Measurements from ENCODE around the gene MILR1.

Gene MILR1

DNA sequence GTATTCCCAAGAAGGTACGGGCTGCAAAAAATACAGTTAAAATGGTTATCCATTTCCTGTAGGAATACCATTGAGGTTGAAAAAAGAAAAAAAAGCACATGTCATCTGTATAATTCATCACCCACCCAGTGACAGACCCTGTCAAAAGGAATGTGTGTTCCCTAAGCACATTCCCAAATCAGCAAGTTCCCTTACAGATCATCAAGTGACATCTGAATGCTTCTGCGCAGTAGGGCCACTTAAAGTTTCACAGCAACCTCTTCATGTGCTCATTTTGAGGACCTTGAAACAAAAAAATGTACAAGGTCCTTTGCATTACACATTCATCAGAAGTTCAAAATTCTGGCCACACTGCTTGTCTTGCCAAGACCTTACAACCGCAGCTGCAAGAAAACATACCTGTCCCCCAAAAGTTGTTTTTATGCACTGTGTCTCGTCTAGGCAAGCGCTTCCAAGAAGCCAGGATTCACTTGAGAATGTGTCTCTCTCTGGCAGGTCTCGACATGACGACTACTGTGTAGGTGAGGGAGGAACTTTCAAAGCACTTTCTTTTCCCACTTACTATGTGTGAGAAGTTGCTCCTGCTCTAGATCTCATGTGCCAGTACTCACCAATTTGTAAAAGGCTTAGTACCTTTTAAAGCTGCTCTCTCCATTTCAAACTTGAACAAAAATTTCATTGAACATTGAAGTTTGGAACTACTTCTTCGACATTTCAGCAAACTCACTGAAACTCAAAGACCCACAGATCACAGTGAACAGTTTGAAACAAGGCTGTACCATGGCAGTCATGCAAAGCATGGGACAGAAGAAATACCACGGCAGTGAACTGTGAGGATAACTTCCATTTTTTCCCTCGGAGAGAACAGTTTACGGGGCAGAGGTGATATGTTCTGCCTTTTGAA, 52.2 kb downstream of the MILR1 start:
- no peak overlapping the region for H3K27ac ChIP-seq
- no peaks in the 10 kb centered on the region for H3K27me3 ChIP-seq (replicated peaks)
- DNase-seq, result no peak
- no peak for TF ChIP-seq CTCF (IDR thresholded peaks at IDR 0.05; ENCODE audit: low read depth, low read length, missing control alignments)
- in situ Hi-C loops (cut with HindIII; ENCODE audit: low pct_ligation_motif_present, low sequenced_read_pairs), result no loop called here
- no peak overlapping the region for H3K4me3 ChIP-seq (ENCODE audit: low read depth, low read length)
- H3K36me3 ChIP-seq (replicated peaks), result peaks cover 78% of the 10 kb centered on the region

GRCh38 chr17:64502021-64502420, 53.1 kb downstream of the MILR1 start:
- in situ Hi-C loops (cut with HindIII; ENCODE audit: low pct_ligation_motif_present, low sequenced_read_pairs), result no loop called here
- Histone ChIP-seq H3K4me3 (ENCODE audit: low read depth, low read length) (no peak overlapping the region), H3K27ac (peak overlapping the region; percentile 5), H3K27me3 (replicated peaks) (no peaks in the 10 kb centered on the region), H3K36me3 (replicated peaks) (peaks cover 78% of the 10 kb centered on the region)
- no peak for TF ChIP-seq CTCF (IDR thresholded peaks at IDR 0.05; ENCODE audit: low read depth, low read length, missing control alignments)
- no peak for DNase-seq

DNA sequence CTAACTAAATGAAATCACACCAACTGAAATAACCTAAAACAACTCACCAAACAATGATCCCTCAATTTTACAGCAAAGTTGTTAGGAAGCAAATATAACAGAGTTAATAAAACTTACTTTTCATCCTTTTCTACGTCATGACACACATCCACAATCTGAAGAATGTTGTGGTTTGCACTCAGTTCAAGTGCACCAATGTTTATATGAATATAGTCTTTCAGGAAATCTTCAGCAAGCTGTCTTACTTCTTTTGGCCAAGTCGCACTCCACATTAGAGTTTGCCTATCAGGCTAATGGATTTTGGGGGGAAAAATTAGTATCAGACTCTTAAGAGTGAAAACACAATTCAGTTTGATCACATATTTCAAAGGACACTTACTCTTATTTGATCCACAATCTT, 53.9 kb downstream of the MILR1 start:
- TF ChIP-seq CTCF (IDR thresholded peaks at IDR 0.05; ENCODE audit: low read depth, low read length, missing control alignments), result no peak
- DNase-seq, result no peak
- in situ Hi-C loops (cut with HindIII; ENCODE audit: low pct_ligation_motif_present, low sequenced_read_pairs), result no loop called here
- Histone ChIP-seq H3K27me3 (replicated peaks) (no peaks in the 10 kb centered on the region), H3K27ac (peak overlapping the region; percentile 5), H3K36me3 (replicated peaks) (peaks cover 77% of the 10 kb centered on the region), H3K4me3 (ENCODE audit: low read depth, low read length) (no peak overlapping the region)

DNA sequence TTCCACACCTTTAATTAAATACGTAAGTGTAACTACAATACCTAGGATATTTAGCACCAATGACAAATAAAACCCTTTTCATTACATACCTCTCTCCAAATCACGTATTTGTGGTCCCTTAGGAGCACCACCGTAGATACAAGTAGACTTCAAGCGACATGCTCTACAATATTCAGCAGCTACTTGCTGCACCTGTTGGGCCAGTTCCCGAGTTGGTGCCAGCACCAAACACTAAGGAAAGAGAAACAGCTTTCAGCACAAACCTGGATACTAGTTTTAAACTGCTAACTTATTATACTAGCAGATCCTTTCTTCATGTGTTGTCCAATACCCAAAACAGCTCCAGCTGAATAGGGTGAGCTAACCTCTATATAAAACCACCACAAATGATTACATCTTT, 54.4 kb downstream of the MILR1 start:
- peaks cover 71% of the 10 kb centered on the region for H3K36me3 ChIP-seq (replicated peaks)
- TF ChIP-seq CTCF (IDR thresholded peaks at IDR 0.05; ENCODE audit: low read depth, low read length, missing control alignments), result no peak
- H3K27me3 ChIP-seq (replicated peaks), result no peaks in the 10 kb centered on the region
- peak overlapping the region; percentile 13 for H3K4me3 ChIP-seq (ENCODE audit: low read depth, low read length)
- no peak overlapping the region for H3K27ac ChIP-seq
- in situ Hi-C loops (cut with HindIII; ENCODE audit: low pct_ligation_motif_present, low sequenced_read_pairs), result no loop called here
- DNase-seq, result no peak

DNA sequence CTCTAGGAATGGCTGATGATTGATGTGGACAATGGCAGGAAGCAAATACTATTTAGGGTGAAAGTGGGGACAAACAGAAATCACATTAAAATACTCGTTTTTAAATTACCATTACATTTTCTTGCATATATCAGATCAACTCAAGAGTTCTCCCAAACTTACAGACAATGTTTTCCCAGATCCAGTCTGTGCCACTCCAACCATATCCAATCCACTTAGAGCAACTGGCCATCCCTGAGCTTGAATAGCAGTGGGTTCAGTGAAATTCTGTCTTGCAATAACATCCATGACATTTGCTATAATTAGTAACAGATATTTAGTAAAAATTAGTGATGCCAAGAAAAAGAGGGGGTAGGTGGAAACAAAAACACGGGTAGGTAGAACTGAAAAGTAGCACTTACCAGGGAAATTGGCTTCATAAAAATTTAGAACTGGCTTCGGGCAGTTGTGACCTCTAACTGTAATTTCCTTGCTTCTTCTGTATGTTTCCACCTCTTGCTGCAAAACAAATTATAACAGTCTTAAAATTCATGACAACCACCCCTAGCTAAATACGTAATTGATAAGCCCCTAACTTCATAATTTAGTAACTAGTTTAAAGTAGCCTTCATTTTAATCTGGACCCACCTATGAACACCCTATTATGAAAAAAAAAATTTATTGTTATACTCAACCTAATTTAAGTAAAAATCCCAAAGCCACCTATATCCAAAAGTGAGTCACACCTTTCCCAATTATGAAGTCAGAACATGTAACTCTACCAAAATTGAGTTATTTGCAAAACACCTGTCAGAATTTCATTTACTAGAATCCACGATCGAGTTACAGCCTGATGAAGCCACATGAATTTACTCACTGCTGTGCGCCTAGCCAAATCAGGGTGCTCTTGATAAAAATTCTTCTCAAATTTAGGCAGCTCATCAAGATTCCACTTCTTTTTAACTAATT, 55.2 kb downstream of the MILR1 start:
- DNase-seq, result no peak
- Histone ChIP-seq H3K27me3 (replicated peaks) (no peaks in the 10 kb centered on the region), H3K4me3 (ENCODE audit: low read depth, low read length) (peak overlapping the region; percentile 97), H3K36me3 (replicated peaks) (peaks cover 66% of the 10 kb centered on the region), H3K27ac (no peak overlapping the region)
- no peak for TF ChIP-seq CTCF (IDR thresholded peaks at IDR 0.05; ENCODE audit: low read depth, low read length, missing control alignments)
- in situ Hi-C loops (cut with HindIII; ENCODE audit: low pct_ligation_motif_present, low sequenced_read_pairs), result no loop called here
